Osteocyte (in vitro differentiated cells): ENCODE results near the gene SPI1. TPM values are rescaled to one million over a fixed set of nuclear protein-coding genes. Genes with fewer than 3 reads are reported as not detected.
A peak's percentile ranks its signal among the peaks of the same experiment; 100 is the strongest.

Experiments
- DNase-seq: peaks from one replicate; pipeline ENCODE4 v3.0.0; 2021; ENCODE audit warnings: mixed read lengths; ENCODE audit not compliant: unreplicated experiment; ENCODE audit errors: extremely low spot score
- H3K27ac Mint-ChIP-seq: one replicate; pipeline ENCODE4 v1.8.0; 2021; ENCODE audit warnings: mild to moderate bottlenecking, mixed read lengths; ENCODE audit not compliant: unreplicated experiment
- H3K27me3 Mint-ChIP-seq: one replicate; pipeline ENCODE4 v1.8.0; 2021; ENCODE audit warnings: mixed read lengths; ENCODE audit not compliant: unreplicated experiment
- H3K36me3 Mint-ChIP-seq: one replicate; pipeline ENCODE4 v1.8.0; 2021; ENCODE audit warnings: mixed read lengths; ENCODE audit not compliant: unreplicated experiment
- H3K4me1 Mint-ChIP-seq: one replicate; pipeline ENCODE4 v1.8.0; 2021; ENCODE audit warnings: mixed read lengths; ENCODE audit not compliant: unreplicated experiment
- H3K4me3 Mint-ChIP-seq: one replicate; pipeline ENCODE4 v1.8.0; 2021; ENCODE audit warnings: mild to moderate bottlenecking, moderate library complexity, mixed read lengths; ENCODE audit not compliant: unreplicated experiment
- H3K9me3 Mint-ChIP-seq: one replicate; pipeline ENCODE4 v1.8.0; 2021; ENCODE audit warnings: mixed read lengths; ENCODE audit not compliant: unreplicated experiment
- total RNA-seq: library from RNA; stranded (reverse); gene quantifications from 2 replicates; pipeline ENCODE4 v1.2.1, GENCODE V29; 2021
- TF ChIP-seq, protein P1 (sequence below): fragments of 200-600 bp; sonication (generic); IDR thresholded peaks from 2 replicates; pipeline ENCODE4 v1.5.0; 2021; ENCODE audit warnings: antibody characterized with exemption, mild to moderate bottlenecking, moderate library complexity

Gene SPI1
- total RNA-seq, 1 donor from 2014 or later: not detected

DNA sequence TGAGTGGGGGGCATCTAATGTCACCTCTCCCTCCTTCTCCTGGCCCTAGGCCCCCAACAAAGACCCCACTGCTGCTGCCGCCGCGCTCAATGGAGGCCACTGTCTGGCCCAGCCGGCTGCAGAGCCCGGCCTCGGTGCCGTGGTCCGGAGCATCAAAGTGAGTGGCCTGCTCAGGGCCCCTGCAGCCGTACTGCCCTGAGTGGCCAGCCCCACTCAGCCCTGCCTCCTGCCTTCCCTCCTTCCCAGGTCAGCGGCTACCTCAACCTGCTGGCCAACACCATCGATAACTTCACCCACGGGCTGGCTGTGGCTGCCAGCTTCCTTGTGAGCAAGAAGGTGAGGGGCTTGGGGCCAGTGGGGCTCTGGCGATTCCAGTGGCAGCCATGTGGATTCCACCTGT is 35.0 kb upstream of the SPI1 start:
- TF ChIP-seq, protein P1, sequence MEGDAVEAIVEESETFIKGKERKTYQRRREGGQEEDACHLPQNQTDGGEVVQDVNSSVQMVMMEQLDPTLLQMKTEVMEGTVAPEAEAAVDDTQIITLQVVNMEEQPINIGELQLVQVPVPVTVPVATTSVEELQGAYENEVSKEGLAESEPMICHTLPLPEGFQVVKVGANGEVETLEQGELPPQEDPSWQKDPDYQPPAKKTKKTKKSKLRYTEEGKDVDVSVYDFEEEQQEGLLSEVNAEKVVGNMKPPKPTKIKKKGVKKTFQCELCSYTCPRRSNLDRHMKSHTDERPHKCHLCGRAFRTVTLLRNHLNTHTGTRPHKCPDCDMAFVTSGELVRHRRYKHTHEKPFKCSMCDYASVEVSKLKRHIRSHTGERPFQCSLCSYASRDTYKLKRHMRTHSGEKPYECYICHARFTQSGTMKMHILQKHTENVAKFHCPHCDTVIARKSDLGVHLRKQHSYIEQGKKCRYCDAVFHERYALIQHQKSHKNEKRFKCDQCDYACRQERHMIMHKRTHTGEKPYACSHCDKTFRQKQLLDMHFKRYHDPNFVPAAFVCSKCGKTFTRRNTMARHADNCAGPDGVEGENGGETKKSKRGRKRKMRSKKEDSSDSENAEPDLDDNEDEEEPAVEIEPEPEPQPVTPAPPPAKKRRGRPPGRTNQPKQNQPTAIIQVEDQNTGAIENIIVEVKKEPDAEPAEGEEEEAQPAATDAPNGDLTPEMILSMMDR: no peak
- DNase-seq: no peak
- Mint-ChIP-seq H3K27me3 (no peaks in the 10 kb centered on the region), H3K27ac (peak overlapping the region; percentile 74), H3K4me3 (no peak overlapping the region), H3K9me3 (no peaks in the 10 kb centered on the region), H3K36me3 (peaks cover 19% of the 10 kb centered on the region), H3K4me1 (peaks cover 36% of the 10 kb centered on the region)

DNA sequence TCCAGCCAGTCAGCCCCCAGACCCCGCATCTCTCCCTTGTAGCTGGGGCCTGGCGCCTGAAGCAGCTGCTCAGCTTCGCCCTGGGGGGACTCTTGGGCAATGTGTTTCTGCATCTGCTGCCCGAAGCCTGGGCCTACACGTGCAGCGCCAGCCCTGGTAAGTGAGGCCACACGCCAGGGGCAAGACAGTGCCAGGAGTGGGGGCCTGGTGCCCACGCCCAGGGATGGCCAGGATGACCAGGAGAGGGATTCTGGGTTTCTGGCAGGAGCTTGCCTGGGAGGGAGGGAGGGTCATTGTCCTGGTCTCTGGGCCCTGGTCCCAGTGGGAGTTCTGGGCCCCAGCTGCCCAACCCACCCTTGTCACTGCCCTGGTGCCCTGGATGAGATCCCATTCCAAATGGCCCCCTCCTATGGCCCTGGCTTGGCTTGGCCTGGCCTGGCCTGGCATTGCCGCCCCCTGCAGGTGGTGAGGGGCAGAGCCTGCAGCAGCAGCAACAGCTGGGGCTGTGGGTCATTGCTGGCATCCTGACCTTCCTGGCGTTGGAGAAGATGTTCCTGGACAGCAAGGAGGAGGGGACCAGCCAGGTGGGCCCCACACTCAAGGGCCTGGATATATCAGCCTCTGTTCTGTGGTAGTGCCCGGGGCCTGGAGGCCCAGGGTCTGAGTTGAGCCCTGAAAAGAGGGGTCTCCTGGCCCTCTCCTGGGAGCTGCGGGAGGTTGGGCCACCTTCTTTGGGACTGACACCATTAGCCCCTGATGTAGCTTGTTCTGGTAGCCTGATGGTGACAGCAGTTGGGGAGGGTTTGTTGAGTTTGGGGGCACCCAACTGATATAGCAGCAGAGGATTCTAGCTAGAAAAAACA is 33.8 kb upstream of the SPI1 start:
- Mint-ChIP-seq H3K4me1 (peaks cover 44% of the 10 kb centered on the region), H3K4me3 (no peak overlapping the region), H3K9me3 (no peaks in the 10 kb centered on the region), H3K27me3 (no peaks in the 10 kb centered on the region), H3K36me3 (peaks cover 15% of the 10 kb centered on the region), H3K27ac (no peak overlapping the region)
- TF ChIP-seq, protein P1: peak; percentile 75
- DNase-seq: peak; percentile 90

DNA sequence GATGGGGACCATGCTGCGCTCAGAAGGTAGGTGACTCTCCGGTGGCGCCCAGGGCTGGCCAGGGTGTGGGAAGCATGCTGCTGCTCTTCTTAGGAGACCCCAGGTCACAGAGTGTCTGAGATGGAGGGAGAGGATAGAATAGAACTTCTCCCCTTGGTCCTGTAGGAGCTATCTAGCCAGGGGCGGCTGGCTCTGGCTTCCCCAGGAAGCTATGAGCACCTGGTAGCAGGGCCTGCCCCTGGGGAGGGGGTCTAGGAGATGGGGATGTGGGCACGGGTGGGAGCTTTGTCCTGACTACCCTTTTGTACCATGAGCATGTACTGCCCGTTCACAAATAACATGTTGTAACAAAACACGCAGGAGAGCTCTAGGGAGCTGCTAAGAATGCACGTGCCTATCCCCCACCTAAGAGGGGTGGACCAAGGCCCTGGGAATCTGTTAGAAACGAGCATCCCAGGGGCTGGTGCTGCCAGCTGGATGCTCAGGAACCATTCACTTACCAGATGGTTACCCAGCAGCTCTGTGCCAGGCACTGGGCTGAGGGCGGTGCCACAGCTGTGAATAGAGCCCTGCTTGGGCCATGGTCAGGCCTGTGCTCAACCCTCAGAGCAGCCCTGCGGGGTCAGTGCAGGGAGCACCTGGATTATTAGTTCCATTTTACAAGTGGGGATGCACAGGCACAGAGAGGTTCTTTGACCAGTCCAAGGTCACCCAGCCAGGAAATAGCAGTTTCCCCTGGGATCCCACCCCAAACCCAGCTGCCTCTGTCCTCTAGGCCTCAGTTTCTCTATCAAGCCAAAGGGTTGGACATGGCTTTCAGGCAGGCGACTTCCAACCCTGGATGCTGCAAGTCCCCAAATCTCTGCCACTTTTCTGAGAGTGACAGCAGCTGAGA is 32.3 kb upstream of the SPI1 start:
- no peaks in the 10 kb centered on the region for H3K27me3 Mint-ChIP-seq
- H3K4me3 Mint-ChIP-seq: no peak overlapping the region
- H3K4me1 Mint-ChIP-seq: peaks cover 37% of the 10 kb centered on the region
- TF ChIP-seq, protein P1: no peak
- H3K36me3 Mint-ChIP-seq: peaks cover 15% of the 10 kb centered on the region
- H3K9me3 Mint-ChIP-seq: no peaks in the 10 kb centered on the region
- H3K27ac Mint-ChIP-seq: no peak overlapping the region
- DNase-seq: no peak

DNA sequence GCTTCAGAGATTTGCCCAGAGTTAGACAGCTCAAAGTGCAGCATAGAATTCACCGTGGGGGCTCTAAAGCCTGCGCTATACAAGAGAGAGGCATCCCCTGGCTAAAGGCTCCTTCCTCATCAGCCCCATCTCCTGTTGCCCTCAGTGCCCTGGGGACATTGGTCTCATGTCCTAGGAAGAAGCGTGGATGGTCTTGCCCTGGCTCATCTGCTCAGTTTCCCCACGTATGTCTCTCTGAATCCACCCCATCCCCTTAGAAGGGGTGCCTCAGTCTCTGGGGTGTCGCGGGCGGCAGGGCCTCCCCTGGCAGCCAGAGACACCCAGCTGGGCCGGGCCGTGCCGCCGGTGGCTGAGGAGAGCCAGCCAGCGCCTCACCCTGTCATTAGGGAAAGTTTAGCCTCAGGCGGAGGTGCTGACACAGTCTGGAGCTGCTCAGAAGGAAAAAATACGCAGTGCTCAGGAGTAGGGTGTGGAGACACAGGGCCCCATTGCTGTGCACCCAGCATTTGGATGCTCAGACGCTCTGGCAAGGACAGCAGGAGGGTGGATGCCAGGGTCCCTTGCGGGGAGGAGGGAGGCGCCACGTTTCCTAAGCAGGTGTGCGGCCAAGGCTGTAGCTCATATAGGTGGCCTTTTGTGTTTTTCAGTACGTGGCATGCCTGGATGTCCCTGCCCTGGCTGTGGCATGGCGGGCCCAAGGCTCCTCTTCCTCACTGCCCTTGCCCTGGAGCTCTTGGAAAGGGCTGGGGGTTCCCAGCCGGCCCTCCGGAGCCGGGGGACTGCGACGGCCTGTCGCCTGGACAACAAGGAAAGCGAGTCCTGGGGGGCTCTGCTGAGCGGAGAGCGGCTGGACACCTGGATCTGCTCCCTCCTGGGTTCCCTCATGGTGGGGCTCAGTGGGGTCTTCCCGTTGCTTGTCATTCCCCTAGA is 31.4 kb upstream of the SPI1 start:
- Mint-ChIP-seq H3K4me3 (peak overlapping the region; percentile 98), H3K27me3 (no peaks in the 10 kb centered on the region), H3K36me3 (peaks cover 11% of the 10 kb centered on the region), H3K4me1 (peaks cover 31% of the 10 kb centered on the region), H3K9me3 (no peaks in the 10 kb centered on the region), H3K27ac (peak overlapping the region; percentile 98)
- DNase-seq: no peak
- TF ChIP-seq, protein P1: no peak
